HG02623 (cell line): Measurements from ENCODE around the gene NLRP4.
"Not testable (repeated sequence)": the region's sequence is repeated elsewhere in the genome, so short reads cannot be mapped to it uniquely, and the experiment has no call there.

Source experiments
- ATAC-seq: cut with Tn5 transposase; IDR thresholded peaks from one replicate; pipeline ENCODE4 v1.9.1; 2021; ENCODE audit warnings: moderate library complexity; ENCODE audit not compliant: unreplicated experiment

The NLRP4 gene

GRCh38 chr19:55870736-55871135, 34.4 kb downstream of the NLRP4 start:
- ATAC-seq = no peak

GRCh38 chr19:55877211-55877610, 40.9 kb downstream of the NLRP4 start:
- ATAC-seq = no peak

GRCh38 chr19:55882626-55883025, 46.3 kb downstream of the NLRP4 start:
- ATAC-seq = no peak

- no peak for ATAC-seq
These were observed 62.6 kb downstream of the NLRP4 start for GRCh38 chr19:55898911-55899310.

GRCh38 chr19:55901369-55902079, 65.2 kb downstream of the NLRP4 start:
- no peak for ATAC-seq

GRCh38 chr19:55902080-55902751, 65.9 kb downstream of the NLRP4 start:
- ATAC-seq = no peak

- ATAC-seq = no peak
These were observed 70.9 kb downstream of the NLRP4 start for GRCh38 chr19:55907286-55907685.

- ATAC-seq = no peak
These were observed 71.4 kb downstream of the NLRP4 start for GRCh38 chr19:55907746-55908145.

GRCh38 chr19:55909801-55910200, 73.5 kb downstream of the NLRP4 start:
- ATAC-seq = no peak

GRCh38 chr19:55912916-55913315, 76.6 kb downstream of the NLRP4 start:
- ATAC-seq = no peak

GRCh38 chr19:55913643-55914268, 77.4 kb downstream of the NLRP4 start:
- no peak for ATAC-seq

GRCh38 chr19:55923556-55923955, 87.2 kb downstream of the NLRP4 start:
- no peak for ATAC-seq

- no peak for ATAC-seq
These were observed 91.7 kb downstream of the NLRP4 start for GRCh38 chr19:55927991-55928390.

GRCh38 chr19:55929258-55929657, 92.9 kb downstream of the NLRP4 start:
- ATAC-seq = not testable (repeated sequence)

- ATAC-seq = no peak
These were observed 94.7 kb downstream of the NLRP4 start for GRCh38 chr19:55930996-55931515.
